ENCODE results near the gene THAP5.

GRCh38 chr7:108581655-108582491 is 12.4 kb upstream of the THAP5 start:
- TF ChIP-seq, protein P1, sequence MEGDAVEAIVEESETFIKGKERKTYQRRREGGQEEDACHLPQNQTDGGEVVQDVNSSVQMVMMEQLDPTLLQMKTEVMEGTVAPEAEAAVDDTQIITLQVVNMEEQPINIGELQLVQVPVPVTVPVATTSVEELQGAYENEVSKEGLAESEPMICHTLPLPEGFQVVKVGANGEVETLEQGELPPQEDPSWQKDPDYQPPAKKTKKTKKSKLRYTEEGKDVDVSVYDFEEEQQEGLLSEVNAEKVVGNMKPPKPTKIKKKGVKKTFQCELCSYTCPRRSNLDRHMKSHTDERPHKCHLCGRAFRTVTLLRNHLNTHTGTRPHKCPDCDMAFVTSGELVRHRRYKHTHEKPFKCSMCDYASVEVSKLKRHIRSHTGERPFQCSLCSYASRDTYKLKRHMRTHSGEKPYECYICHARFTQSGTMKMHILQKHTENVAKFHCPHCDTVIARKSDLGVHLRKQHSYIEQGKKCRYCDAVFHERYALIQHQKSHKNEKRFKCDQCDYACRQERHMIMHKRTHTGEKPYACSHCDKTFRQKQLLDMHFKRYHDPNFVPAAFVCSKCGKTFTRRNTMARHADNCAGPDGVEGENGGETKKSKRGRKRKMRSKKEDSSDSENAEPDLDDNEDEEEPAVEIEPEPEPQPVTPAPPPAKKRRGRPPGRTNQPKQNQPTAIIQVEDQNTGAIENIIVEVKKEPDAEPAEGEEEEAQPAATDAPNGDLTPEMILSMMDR (conservative IDR thresholded peaks at IDR 0.05 in 1 of 2, IDR thresholded peaks at IDR 0.05 in 1 of 2; ENCODE audit: extremely low read depth in 1 of 2, insufficient read depth in 1 of 2, low read depth in 1 of 2, low read length in 2 of 2), result no peak
- TF ChIP-seq EZH2 (IDR thresholded peaks at IDR 0.05; ENCODE audit: borderline replicate concordance, low read length), result no peak

All from mammary epithelial cell (primary cell).